DOHH2 (cell line): ENCODE results near the gene ZFAND3.

Source experiments
- EZH2phosphoT487 ChIP-seq: fragments of 200-600 bp; sonication (generic); IDR thresholded peaks from 2 replicates; pipeline ENCODE4 v1.6.1; 2017; ENCODE audit warnings: borderline replicate concordance, mild to moderate bottlenecking, antibody characterized with exemption, low read length, moderate library complexity, mixed read lengths
- TF ChIP-seq, protein P1 (sequence below): fragments of 200-600 bp; sonication (generic); IDR thresholded peaks from one replicate; pipeline ENCODE4 v1.5.1; 2014; ENCODE audit warnings: antibody characterized with exemption, mild to moderate bottlenecking, low read depth, low read length; ENCODE audit not compliant: poor library complexity, severe bottlenecking

DNA sequence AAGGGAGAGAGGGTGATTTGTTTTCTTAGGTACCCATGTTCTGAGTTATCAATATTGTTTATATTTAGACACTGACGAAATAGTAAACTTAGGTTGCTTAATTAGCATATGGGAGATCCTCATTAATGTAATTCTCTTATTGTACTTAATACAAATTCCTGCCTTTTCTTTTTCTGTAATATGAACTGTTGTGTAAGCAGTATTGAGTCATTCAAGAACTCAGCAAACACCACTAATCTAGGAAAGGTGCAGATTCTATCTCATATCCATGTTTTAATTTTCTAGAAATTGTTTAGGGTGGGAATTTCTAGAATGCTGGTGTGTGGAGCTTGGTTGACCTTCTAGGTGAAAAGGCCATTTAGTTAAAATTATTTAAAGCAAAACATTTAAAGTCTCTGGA, 216.0 kb downstream of the ZFAND3 start:
- TF ChIP-seq, protein P1, sequence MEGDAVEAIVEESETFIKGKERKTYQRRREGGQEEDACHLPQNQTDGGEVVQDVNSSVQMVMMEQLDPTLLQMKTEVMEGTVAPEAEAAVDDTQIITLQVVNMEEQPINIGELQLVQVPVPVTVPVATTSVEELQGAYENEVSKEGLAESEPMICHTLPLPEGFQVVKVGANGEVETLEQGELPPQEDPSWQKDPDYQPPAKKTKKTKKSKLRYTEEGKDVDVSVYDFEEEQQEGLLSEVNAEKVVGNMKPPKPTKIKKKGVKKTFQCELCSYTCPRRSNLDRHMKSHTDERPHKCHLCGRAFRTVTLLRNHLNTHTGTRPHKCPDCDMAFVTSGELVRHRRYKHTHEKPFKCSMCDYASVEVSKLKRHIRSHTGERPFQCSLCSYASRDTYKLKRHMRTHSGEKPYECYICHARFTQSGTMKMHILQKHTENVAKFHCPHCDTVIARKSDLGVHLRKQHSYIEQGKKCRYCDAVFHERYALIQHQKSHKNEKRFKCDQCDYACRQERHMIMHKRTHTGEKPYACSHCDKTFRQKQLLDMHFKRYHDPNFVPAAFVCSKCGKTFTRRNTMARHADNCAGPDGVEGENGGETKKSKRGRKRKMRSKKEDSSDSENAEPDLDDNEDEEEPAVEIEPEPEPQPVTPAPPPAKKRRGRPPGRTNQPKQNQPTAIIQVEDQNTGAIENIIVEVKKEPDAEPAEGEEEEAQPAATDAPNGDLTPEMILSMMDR = no peak
- no peak for TF ChIP-seq EZH2phosphoT487
